Measurements from ENCODE around the gene GIMAP7.
"Not testable (repeated sequence)": the region's sequence is repeated elsewhere in the genome, so short reads cannot be mapped to it uniquely, and the experiment has no call there.

The GIMAP7 gene

DNA sequence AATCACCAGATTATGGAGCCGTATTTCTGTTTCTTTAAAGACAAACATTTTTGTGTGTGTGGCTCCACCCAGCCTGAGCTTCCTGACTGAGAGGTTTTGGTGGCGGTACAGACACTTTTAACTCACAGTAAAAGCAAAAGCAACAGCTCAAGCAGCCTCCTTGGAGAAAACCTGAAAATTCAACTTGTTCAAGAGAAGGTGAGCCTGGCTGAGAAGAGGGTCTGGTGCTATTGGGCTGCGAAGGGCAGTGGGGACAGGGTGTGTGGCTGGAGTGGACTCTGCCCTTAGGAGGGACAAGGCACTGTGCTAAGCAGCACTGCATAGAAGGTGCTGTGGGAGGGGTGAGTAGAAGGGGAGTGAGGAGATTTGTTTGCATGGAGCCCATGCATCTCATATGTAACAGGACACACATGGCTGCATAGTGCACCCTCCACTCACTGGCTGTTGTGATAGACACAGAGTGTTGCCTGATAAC lies at the start of gene GIMAP7:
Gene GIMAP7 (plus strand): TSS at position 125 of the 475 bp plus-strand sequence. CDS start 5,103 bp downstream, outside the sequence.
- Histone ChIP-seq H3K9me3 (ENCODE audit: control insufficient read depth, insufficient read depth, low read length) (no peaks in the 10 kb centered on the region), H3K4me1 (ENCODE audit: insufficient read depth, low read length) (no peaks in the 10 kb centered on the region), H3K9ac (ENCODE audit: low read depth, low read length) (no peak within 1 kb of the TSS), H3K36me3 (ENCODE audit: insufficient read depth, low read length) (no peaks in the 10 kb centered on the region)

DNA sequence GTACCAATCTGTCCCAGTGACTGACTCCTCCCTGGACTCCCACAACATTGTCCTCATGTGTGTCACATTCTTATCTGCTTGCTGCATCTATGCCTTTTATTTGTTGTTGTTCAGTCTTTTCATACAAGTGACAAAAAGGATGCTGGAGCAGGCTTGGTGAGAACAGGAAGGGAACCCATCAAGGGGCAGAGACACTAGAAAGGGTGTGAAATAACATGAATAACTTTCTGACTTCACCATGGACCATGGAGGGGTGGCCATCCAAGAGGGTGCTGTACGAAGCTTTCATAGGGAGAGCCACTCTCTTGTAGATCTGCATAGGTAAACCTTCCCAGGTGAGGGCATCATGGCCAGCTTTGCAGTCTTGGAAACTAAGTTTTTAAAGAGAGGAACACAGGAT lies 49.7 kb upstream of the GIMAP7 start:
- Histone ChIP-seq H3K9me3 (ENCODE audit: control insufficient read depth, insufficient read depth, low read length) (no peaks in the 10 kb centered on the region), H3K9ac (ENCODE audit: low read depth, low read length) (no peak overlapping the region), H3K4me1 (ENCODE audit: insufficient read depth, low read length) (no peaks in the 10 kb centered on the region), H3K36me3 (ENCODE audit: insufficient read depth, low read length) (no peaks in the 10 kb centered on the region)

DNA sequence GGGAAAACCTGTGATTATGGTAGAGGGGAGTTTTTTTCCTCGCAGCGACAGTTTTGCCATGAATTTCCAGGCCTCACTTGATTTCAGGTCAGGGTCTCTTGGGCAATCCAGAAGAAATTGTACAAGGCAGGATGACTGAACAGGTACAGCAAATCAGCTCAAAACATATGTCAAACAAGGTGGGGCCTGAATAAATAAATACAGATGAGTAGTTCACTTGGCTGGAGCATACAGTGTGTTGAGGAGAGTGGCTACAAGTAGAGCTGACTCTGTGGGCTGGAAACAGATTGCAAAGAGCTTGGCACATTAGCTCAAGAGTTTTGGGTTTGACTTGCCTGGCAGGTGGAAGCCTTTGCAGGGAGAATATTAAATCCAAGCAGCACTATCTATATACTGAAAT lies 49.3 kb upstream of the GIMAP7 start:
- Histone ChIP-seq H3K36me3 (ENCODE audit: insufficient read depth, low read length) (no peaks in the 10 kb centered on the region), H3K9ac (ENCODE audit: low read depth, low read length) (no peak overlapping the region), H3K4me1 (ENCODE audit: insufficient read depth, low read length) (no peaks in the 10 kb centered on the region), H3K9me3 (ENCODE audit: control insufficient read depth, insufficient read depth, low read length) (no peaks in the 10 kb centered on the region)

DNA sequence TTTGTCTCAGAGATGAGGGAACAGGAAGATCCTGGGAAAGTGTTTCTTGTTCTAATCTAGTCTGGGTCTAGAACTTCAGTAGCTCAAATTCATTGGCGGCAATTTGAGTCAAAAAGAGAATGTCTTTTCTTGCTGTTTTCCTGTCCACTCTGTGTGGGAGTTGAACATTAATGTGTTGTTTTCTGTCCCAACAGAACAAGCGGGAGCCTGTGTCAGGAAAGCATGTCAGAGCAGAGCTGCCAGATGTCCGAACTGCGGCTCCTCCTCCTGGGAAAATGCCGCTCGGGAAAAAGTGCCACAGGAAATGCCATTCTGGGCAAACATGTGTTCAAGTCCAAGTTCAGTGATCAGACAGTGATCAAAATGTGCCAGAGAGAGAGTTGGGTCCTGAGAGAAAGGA lies 48.2 kb upstream of the GIMAP7 start:
- no peaks in the 10 kb centered on the region for H3K36me3 ChIP-seq (ENCODE audit: insufficient read depth, low read length)
- no peak overlapping the region for H3K9ac ChIP-seq (ENCODE audit: low read depth, low read length)
- H3K9me3 ChIP-seq (ENCODE audit: control insufficient read depth, insufficient read depth, low read length) = no peaks in the 10 kb centered on the region
- H3K4me1 ChIP-seq (ENCODE audit: insufficient read depth, low read length) = no peaks in the 10 kb centered on the region

DNA sequence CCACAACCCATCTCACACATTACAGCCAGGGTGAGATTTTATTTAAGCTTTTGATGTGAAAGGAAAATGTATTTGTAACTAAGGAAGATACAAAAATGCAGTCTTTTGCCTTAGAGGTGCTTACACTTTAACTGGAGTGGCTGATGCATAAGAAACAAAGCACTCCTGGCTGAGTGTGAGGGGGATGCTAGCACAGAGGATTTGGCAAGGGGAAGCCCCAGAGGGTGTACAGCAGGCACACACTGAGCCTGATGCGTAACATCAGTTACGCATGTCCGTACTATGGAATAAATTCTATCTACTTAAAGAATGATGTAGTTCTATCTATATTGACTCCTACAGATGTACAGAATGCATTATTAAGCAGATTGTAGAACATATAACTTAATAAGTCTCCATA lies 46.4 kb upstream of the GIMAP7 start:
- Histone ChIP-seq H3K36me3 (ENCODE audit: insufficient read depth, low read length) (no peaks in the 10 kb centered on the region), H3K9ac (ENCODE audit: low read depth, low read length) (no peak overlapping the region), H3K4me1 (ENCODE audit: insufficient read depth, low read length) (no peaks in the 10 kb centered on the region), H3K9me3 (ENCODE audit: control insufficient read depth, insufficient read depth, low read length) (no peaks in the 10 kb centered on the region)

DNA sequence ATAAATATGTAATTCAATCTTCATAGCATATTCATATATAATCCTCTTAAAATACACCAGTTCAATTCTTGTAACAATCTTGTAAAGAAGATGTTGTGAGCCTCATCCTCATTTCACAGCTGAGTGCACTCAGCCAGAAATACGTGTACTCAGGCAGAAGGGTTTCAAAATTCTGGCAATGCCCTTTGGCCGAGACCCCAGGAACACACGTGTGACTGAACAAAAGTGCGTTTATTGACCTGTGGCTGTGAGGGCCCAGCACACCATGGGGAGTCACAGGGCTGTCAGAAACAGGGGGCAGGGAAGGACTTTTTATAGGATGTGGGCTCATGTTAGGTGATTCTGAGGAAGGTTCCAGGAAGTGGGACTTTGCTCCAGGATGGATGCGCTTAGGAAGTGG lies 42.8 kb upstream of the GIMAP7 start:
- Histone ChIP-seq H3K36me3 (ENCODE audit: insufficient read depth, low read length) (no peaks in the 10 kb centered on the region), H3K9ac (ENCODE audit: low read depth, low read length) (no peak overlapping the region), H3K4me1 (ENCODE audit: insufficient read depth, low read length) (no peaks in the 10 kb centered on the region), H3K9me3 (ENCODE audit: control insufficient read depth, insufficient read depth, low read length) (no peaks in the 10 kb centered on the region)

DNA sequence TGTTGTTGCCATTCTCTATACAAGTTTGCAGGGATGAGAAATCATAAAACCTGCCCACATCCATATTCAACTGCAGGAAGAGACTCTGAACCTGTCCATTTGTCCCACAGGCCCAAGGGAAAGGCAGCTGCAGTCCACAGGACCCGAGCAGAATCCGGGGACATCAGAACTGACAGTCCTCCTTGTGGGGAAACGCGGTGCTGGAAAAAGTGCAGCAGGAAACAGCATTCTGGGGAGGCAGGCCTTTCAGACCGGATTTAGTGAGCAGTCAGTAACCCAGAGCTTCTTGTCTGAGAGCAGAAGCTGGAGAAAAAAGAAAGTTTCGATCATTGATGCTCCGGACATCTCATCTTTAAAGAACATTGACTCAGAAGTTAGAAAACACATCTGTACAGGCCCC lies 40.8 kb upstream of the GIMAP7 start:
- Histone ChIP-seq H3K36me3 (ENCODE audit: insufficient read depth, low read length) (no peaks in the 10 kb centered on the region), H3K9me3 (ENCODE audit: control insufficient read depth, insufficient read depth, low read length) (no peaks in the 10 kb centered on the region), H3K9ac (ENCODE audit: low read depth, low read length) (no peak overlapping the region), H3K4me1 (ENCODE audit: insufficient read depth, low read length) (no peaks in the 10 kb centered on the region)

DNA sequence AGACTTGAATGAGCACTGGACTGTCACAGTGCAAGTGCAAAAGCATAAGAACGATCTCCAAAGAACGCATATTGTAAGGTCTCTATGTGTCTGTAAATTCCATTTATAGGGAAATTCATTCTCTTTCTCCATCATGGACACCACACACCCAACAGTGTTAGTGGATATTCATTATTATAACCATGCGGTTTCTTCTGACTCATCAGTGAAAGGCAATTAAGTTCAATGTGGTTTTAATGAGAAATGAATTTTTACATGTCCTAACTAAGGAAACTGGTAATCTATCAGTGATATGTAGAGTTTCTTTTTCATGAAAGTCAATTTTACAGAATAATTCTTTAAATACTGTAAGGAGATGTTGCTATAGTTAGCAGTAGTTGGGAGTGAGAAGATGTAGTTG lies 38.4 kb upstream of the GIMAP7 start:
- Histone ChIP-seq H3K9me3 (ENCODE audit: control insufficient read depth, insufficient read depth, low read length) (no peaks in the 10 kb centered on the region), H3K9ac (ENCODE audit: low read depth, low read length) (no peak overlapping the region), H3K36me3 (ENCODE audit: insufficient read depth, low read length) (no peaks in the 10 kb centered on the region), H3K4me1 (ENCODE audit: insufficient read depth, low read length) (no peaks in the 10 kb centered on the region)

DNA sequence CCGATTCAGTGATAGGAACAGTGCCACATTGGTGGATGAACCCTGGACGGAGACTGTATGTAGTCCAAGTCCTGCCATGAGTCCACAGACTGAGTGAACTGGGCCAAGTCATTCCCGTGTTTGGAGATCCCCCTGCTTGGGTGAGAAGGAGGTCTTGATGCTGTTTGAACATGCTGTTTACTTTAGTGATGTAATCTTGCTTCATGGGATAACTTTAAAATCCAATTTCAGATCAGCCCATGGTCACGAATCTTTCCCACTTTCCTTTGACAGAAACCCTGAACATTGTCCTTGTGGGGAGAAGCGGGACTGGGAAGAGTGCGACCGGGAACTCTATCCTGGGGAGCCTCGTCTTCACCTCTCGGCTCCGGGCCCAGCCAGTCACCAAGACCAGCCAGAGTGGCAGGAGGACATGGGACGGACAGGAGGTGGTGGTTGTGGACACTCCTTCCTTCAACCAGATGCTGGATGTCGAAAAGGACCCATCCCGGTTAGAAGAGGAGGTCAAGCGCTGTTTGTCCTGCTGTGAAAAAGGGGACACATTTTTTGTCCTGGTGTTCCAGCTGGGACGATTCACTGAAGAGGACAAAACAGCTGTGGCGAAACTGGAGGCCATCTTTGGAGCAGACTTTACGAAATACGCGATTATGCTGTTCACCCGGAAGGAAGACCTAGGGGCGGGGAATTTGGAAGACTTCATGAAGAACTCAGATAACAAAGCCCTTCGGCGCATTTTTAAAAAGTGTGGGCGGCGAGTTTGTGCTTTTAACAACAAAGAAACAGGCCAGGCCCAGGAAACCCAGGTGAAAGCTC lies 37.6 kb upstream of the GIMAP7 start:
- H3K9ac ChIP-seq (ENCODE audit: low read depth, low read length) = no peak overlapping the region
- H3K4me1 ChIP-seq (ENCODE audit: insufficient read depth, low read length) = no peaks in the 10 kb centered on the region
- no peaks in the 10 kb centered on the region for H3K9me3 ChIP-seq (ENCODE audit: control insufficient read depth, insufficient read depth, low read length)
- H3K36me3 ChIP-seq (ENCODE audit: insufficient read depth, low read length) = no peaks in the 10 kb centered on the region

DNA sequence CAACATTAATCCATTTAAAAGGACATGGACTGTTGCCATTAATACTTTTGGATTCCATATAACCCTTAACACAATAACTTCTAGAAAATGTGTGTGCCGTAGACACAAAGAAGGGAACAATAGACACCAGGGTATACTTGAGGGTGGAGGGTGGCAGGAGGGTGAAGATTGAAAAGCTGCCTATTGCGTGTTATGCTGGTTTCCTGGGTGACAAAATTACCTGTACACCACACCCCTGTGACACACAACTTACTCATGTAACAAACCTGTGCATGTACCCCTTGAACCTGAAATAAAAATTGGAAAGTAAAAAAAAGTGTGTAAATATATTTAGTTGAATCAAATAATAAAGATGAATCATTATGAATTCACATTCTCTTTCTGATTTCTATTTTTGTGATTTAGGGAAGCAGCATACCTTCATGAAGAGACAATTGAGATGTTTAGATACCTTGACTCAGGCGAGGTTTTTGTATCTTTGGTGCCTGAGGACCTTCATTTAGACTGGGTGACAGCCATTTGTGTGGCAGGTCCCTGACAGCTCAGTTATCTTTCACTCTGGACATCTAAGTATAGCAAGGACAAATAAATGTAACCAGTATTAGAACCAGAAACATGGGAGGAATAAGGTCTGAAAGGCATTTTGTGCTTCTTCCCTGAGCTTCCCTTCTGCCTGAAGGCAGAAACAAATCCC lies 35.5 kb upstream of the GIMAP7 start:
- H3K4me1 ChIP-seq (ENCODE audit: insufficient read depth, low read length) = no peaks in the 10 kb centered on the region
- no peaks in the 10 kb centered on the region for H3K9me3 ChIP-seq (ENCODE audit: control insufficient read depth, insufficient read depth, low read length)

DNA sequence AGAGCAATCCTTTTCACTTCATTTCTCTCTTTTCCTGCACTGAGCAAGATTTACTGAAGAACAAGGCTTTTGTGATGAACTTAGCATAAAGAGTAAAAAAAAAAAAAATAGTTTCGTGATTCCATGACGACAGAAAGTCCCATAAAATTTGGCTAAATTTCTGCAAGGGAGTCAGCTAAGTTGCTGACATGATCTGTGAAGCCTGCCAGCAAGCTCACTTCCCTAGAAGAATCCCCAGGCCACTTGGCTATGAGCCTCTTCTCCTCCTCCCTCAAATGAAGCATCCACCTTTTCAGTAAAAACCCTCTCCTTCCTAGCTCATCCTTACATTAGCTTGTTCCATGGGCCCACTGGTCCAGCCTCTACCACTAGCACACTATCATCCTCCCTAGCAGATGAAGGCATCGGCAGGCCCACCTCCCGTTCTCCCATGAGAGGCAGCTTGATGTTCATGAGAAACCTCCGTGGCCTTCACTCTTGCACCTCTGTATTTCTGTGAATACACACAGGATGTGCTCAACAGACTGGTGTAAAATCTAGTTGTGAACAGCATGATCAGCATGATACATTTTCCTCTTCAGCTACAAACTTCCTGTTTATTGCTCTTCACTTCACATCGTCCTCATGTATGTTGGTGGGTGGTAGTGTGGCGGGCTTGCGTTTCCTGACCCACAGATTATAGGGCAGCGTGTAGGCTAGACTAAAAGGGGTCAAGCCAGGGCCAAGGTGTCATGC lies 33.3 kb upstream of the GIMAP7 start:
- Histone ChIP-seq H3K36me3 (ENCODE audit: insufficient read depth, low read length) (no peaks in the 10 kb centered on the region), H3K4me1 (ENCODE audit: insufficient read depth, low read length) (no peaks in the 10 kb centered on the region), H3K9ac (ENCODE audit: low read depth, low read length) (no peak overlapping the region)

More for the DNA sequence above, 35.5 kb upstream of the GIMAP7 start:
- Histone ChIP-seq H3K9ac (ENCODE audit: low read depth, low read length) (no peak overlapping the region), H3K36me3 (ENCODE audit: insufficient read depth, low read length) (no peaks in the 10 kb centered on the region)

DNA sequence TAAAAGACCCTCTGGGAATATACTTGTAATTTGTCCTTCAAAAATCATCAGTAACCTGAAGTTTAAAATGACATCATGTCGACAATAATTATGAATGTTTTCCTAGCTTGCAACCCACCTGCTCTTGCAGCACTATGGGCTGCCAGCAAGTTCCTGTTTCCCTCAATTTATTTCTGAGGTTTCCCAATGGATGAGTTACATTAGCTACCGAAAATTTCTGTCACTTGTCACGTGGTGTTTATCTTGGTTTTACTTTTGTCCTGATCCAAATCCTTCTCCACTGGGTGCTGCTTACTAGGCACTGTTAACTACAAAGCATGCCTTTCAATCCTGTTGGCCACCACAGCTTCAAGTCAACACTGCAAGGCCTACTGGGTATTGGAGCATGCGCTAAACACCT lies 32.8 kb upstream of the GIMAP7 start:
- Histone ChIP-seq H3K9me3 (ENCODE audit: control insufficient read depth, insufficient read depth, low read length) (no peaks in the 10 kb centered on the region), H3K4me1 (ENCODE audit: insufficient read depth, low read length) (no peaks in the 10 kb centered on the region), H3K9ac (ENCODE audit: low read depth, low read length) (no peak overlapping the region), H3K36me3 (ENCODE audit: insufficient read depth, low read length) (no peaks in the 10 kb centered on the region)

More for the DNA sequence above, 33.3 kb upstream of the GIMAP7 start:
- no peaks in the 10 kb centered on the region for H3K9me3 ChIP-seq (ENCODE audit: control insufficient read depth, insufficient read depth, low read length)

DNA sequence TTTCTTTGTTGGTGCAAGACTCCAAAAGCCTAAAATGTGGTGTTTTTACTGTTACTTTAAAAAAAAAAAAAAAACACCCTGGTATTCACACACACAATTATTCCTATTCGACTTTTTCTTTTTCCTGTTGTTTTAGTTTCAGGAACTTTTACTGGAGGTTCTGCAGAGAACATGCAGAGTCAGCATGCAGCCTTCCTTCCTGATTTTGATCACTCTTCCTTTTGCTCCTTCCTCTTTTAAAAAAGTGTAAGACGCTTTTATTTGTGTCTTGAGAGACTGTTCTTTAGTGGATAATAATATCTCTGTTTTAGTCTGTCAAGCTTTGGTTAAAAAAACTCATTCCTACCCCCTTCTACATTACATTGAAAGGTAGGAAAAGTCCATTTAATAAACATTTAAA lies 31.2 kb upstream of the GIMAP7 start:
- not testable (repeated sequence) for H3K36me3 ChIP-seq (ENCODE audit: insufficient read depth, low read length); H3K9ac ChIP-seq (ENCODE audit: low read depth, low read length); H3K9me3 ChIP-seq (ENCODE audit: control insufficient read depth, insufficient read depth, low read length); H3K4me1 ChIP-seq (ENCODE audit: insufficient read depth, low read length)

DNA sequence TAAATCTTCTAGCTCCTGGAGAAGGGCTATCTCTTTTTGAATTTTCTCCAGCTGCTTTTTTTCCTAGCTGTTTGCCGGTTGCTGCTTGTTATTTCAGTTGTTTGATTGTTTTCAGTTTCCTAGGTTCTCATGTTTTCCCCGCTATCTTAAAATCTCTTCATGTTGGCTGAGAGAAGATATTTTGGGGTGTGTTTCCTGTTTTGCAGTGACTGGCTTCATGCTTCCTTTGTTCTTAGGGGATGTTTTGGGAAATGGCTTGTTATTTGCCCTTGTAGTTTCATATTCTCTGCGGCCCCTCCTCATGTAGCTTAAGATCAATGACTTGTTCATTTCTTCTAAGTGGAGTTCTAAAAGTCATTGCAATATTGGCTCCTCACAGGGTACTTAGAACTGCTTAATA lies 30.6 kb upstream of the GIMAP7 start:
- H3K36me3 ChIP-seq (ENCODE audit: insufficient read depth, low read length); H3K4me1 ChIP-seq (ENCODE audit: insufficient read depth, low read length); H3K9ac ChIP-seq (ENCODE audit: low read depth, low read length); H3K9me3 ChIP-seq (ENCODE audit: control insufficient read depth, insufficient read depth, low read length): not testable (repeated sequence)

Data from ES-I3 (cell line).